IMR-90 (cell line): ENCODE measurements around the gene SIRPB1. TPM values are rescaled to one million over a fixed set of nuclear protein-coding genes. Genes with fewer than 3 reads are reported as not detected.

Experiments
- ATAC-seq: fragments of 200-7000 bp; cut with Tn5 transposase; 2 replicates; pipeline ENCODE4 v1.9.1; 2020; ENCODE audit warnings: low read depth, mild to moderate bottlenecking, moderate library complexity
- BruUV-seq: library from RNA; stranded (reverse); fragments of 400-500 nt; replicated peaks from 2 replicates; lab custom pipeline; 2021; lab: Mats Ljungman, UMichigan
- CTCF ChIA-PET: fragments of 300-600 bp; formaldehyde crosslinking; extraction: SDS; loops from one replicate; lab custom pipeline; 2021; ENCODE audit warnings: antibody characterized with exemption; lab: Yijun Ruan, JAX
- POLR2A ChIA-PET: fragments of 300-600 bp; sonication (Branson Sonifier 250); formaldehyde crosslinking; loops from one replicate; lab custom pipeline; 2022; ENCODE audit warnings: antibody characterized with exemption; ENCODE audit not compliant: unreplicated experiment; lab: Charles Lee
- DNase-seq: peaks from one replicate; pipeline ENCODE4 v3.0.0; 2013
- H2AFZ ChIP-seq: replicated peaks from 2 replicates; pipeline ENCODE3; 2013; ENCODE audit warnings: low read length, mild to moderate bottlenecking; ENCODE audit not compliant: poor library complexity
- H2AK5ac ChIP-seq: 2 replicates; pipeline ENCODE4 v1.6.1; 2013; ENCODE audit warnings: low read depth, low read length, inconsistent platforms
- H2AK9ac ChIP-seq: replicated peaks from 2 replicates; pipeline ENCODE3; 2013; ENCODE audit warnings: mild to moderate bottlenecking, low read depth, low read length, moderate library complexity; ENCODE audit not compliant: poor library complexity
- H2BK120ac ChIP-seq: 2 replicates; pipeline ENCODE4 v1.6.1; 2013; ENCODE audit warnings: low read depth, low read length, inconsistent platforms
- H2BK15ac ChIP-seq: 3 replicates; pipeline ENCODE4 v1.6.1; 2013; ENCODE audit warnings: low read depth, low read length, inconsistent platforms
- H2BK20ac ChIP-seq: 2 replicates; pipeline ENCODE4 v1.6.1; 2013; ENCODE audit warnings: low read depth, mild to moderate bottlenecking, inconsistent platforms, low read length, moderate library complexity
- H2BK5ac ChIP-seq: 2 replicates; pipeline ENCODE4 v1.6.1; 2013; ENCODE audit warnings: mild to moderate bottlenecking, low read depth, low read length, inconsistent platforms; ENCODE audit not compliant: poor library complexity, severe bottlenecking
- H3K14ac ChIP-seq: replicated peaks from 2 replicates; pipeline ENCODE4 v1.6.1; 2013; ENCODE audit warnings: low read depth, low read length, inconsistent platforms
- H3K18ac ChIP-seq: 2 replicates; pipeline ENCODE4 v1.6.1; 2013; ENCODE audit warnings: low read depth, low read length, control low read depth
- H3K23ac ChIP-seq: 2 replicates; pipeline ENCODE4 v1.6.1; 2013; ENCODE audit warnings: low read depth, low read length, inconsistent platforms
- H3K27ac ChIP-seq: 2 replicates; pipeline ENCODE4 v1.5.1; 2013; ENCODE audit warnings: mild to moderate bottlenecking, control low read depth, low read length; ENCODE audit not compliant: insufficient read depth
- H3K27me3 ChIP-seq: 2 replicates; pipeline ENCODE4 v1.6.1; 2013; ENCODE audit warnings: low read length; ENCODE audit not compliant: control insufficient read depth, insufficient read depth
- H3K36me3 ChIP-seq: 2 replicates; pipeline ENCODE4 v1.6.1; 2013; ENCODE audit warnings: low read length, mixed read lengths; ENCODE audit not compliant: control insufficient read depth, insufficient read depth
- H3K4ac ChIP-seq: 2 replicates; pipeline ENCODE4 v1.6.1; 2013; ENCODE audit warnings: low read depth, low read length, inconsistent platforms
- H3K4me1 ChIP-seq: 2 replicates; pipeline ENCODE4 v1.6.1; 2013; ENCODE audit warnings: low read length, mixed read lengths; ENCODE audit not compliant: control insufficient read depth, insufficient read depth
- H3K4me2 ChIP-seq: 2 replicates; pipeline ENCODE4 v1.6.1; 2013; ENCODE audit warnings: low read depth, mild to moderate bottlenecking, control low read depth, low read length, moderate library complexity
- H3K4me3 ChIP-seq: 2 replicates; pipeline ENCODE4 v1.5.1; 2013; ENCODE audit warnings: low read depth, mild to moderate bottlenecking, control low read depth, low read length, moderate library complexity; ENCODE audit not compliant: insufficient read depth
- H3K56ac ChIP-seq: 2 replicates; pipeline ENCODE4 v1.6.1; 2013; ENCODE audit warnings: low read length, inconsistent platforms; ENCODE audit not compliant: insufficient read depth; ENCODE audit errors: extremely low read depth
- H3K79me1 ChIP-seq, 2 experiments: 2 replicates each; pipeline ENCODE4 v1.6.1; 2013; ENCODE audit warnings: low read length in 2 of 2, inconsistent platforms in 1 of 2, low read depth in 1 of 2
- H3K9ac ChIP-seq: 2 replicates; pipeline ENCODE4 v1.6.1; 2013; ENCODE audit warnings: low read depth, low read length, control low read depth
- H3K9me1 ChIP-seq: 2 replicates; pipeline ENCODE4 v1.6.1; 2013; ENCODE audit warnings: low read length, inconsistent platforms; ENCODE audit not compliant: insufficient read depth
- H3K9me3 ChIP-seq: 2 replicates; pipeline ENCODE4 v1.6.1; 2013; ENCODE audit warnings: low read length; ENCODE audit not compliant: control insufficient read depth, insufficient read depth
- H4K20me1 ChIP-seq: 2 replicates; pipeline ENCODE4 v1.6.1; 2013; ENCODE audit warnings: low read length, inconsistent platforms; ENCODE audit not compliant: insufficient read depth
- H4K5ac ChIP-seq: 2 replicates; pipeline ENCODE4 v1.6.1; 2013; ENCODE audit warnings: mild to moderate bottlenecking, low read depth, low read length, control low read depth
- H4K8ac ChIP-seq, 2 experiments: 2 replicates each; pipeline ENCODE4 v1.6.1; 2013; ENCODE audit warnings: low read depth in 2 of 2, low read length in 2 of 2, control low read depth in 1 of 2, inconsistent platforms in 1 of 2
- H4K91ac ChIP-seq: 2 replicates; pipeline ENCODE4 v1.6.1; 2013; ENCODE audit warnings: low read depth, low read length, inconsistent platforms; ENCODE audit not compliant: insufficient read depth
- CHD1 ChIP-seq: IDR thresholded peaks from 2 replicates; pipeline ENCODE4 v1.6.1; 2012; ENCODE audit warnings: low read depth, low read length, improper control_type of control experiment
- CTCF ChIP-seq: conservative IDR thresholded peaks from 2 replicates; pipeline ENCODE4 v1.5.1; 2012; ENCODE audit warnings: mild to moderate bottlenecking, low read depth, low read length, improper control_type of control experiment
- MAFK ChIP-seq: IDR thresholded peaks from 2 replicates; pipeline ENCODE4 v1.6.1; 2012; ENCODE audit warnings: low read depth, low read length, improper control_type of control experiment
- MAZ ChIP-seq: IDR thresholded peaks from 2 replicates; pipeline ENCODE4 v1.6.1; 2012; ENCODE audit warnings: low read depth, mild to moderate bottlenecking, low read length, improper control_type of control experiment, moderate library complexity, borderline replicate concordance
- NFE2L2 ChIP-seq: fragments of 150-350 bp; IDR thresholded peaks from 2 replicates; pipeline ENCODE4 v1.6.1; 2016; ENCODE audit warnings: low read depth, mild to moderate bottlenecking, low read length
- POLR2A ChIP-seq: IDR thresholded peaks from 2 replicates; pipeline ENCODE4 v1.6.1; 2012; ENCODE audit warnings: mild to moderate bottlenecking, low read depth, low read length
- RAD21 ChIP-seq: IDR thresholded peaks from 2 replicates; pipeline ENCODE4 v1.6.1; 2012; ENCODE audit warnings: low read length, improper control_type of control experiment
- RFX5 ChIP-seq: IDR thresholded peaks from 2 replicates; pipeline ENCODE4 v1.8.0; 2012; ENCODE audit warnings: low read depth, mild to moderate bottlenecking, low read length, moderate library complexity
- WGBS, 2 experiments: methylation state at CpG; one replicate each; pipeline versions ENCODE4 v1.1.5 to v1.1.7; 2013; ENCODE audit warnings: missing lambda C conversion rate in 2 of 2; ENCODE audit not compliant: insufficient read length in 1 of 2; ENCODE audit errors: extremely low coverage in 2 of 2; 5-methylcytosine and 5-hydroxymethylcytosine counted together
- dilution Hi-C: fragments of 300-500 bp; cut with HindIII; formaldehyde crosslinking; loops from one replicate; pipeline ENCODE4 v1.14.3; 2018; ENCODE audit warnings: low sequenced_read_pairs; ENCODE audit not compliant: unreplicated experiment
- in situ Hi-C: fragments of 300-500 bp; cut with MboI; formaldehyde crosslinking; loops from 3 replicates; pipeline ENCODE4 v1.14.3; 2019; ENCODE audit warnings: low sequenced_read_pairs, inconsistent platforms, mixed read lengths
- intact Hi-C: fragments of 100-400 bp; cut with micrococcal nuclease; formaldehyde crosslinking; loops from 2 replicates; pipeline ENCODE4 v1.10.0; 2022
- polyA plus RNA-seq, 3 experiments: library from polyadenylated mRNA; depleted of rRNA; stranded (reverse); fragments of >200 nt; gene quantifications; 2 replicates each; pipeline ENCODE4 v1.2.3, GENCODE V29; 2012; ENCODE audit warnings: low replicate concordance in 1 of 3
- total RNA-seq: library from RNA; depleted of rRNA; stranded (reverse); fragments of >200 nt; gene quantifications from 2 replicates; pipeline ENCODE4 v1.2.3, GENCODE V29; 2012
- TF ChIP-seq, protein P1 (sequence below): fragments of 150-350 bp; IDR thresholded peaks from 2 replicates; pipeline ENCODE4 v1.6.1; 2017; ENCODE audit warnings: mild to moderate bottlenecking, antibody characterized with exemption, low read length, low read depth
- TF ChIP-seq, protein P2 (sequence below): fragments of 150-350 bp; IDR thresholded peaks from 2 replicates; pipeline ENCODE4 v1.6.1; 2016; ENCODE audit warnings: low read depth, mild to moderate bottlenecking, low read length, moderate library complexity, borderline replicate concordance

The SIRPB1 gene
- total and polyA plus RNA-seq, 2 of the 4 experiments (the other 2 are of a cell fraction), result 0.90 to 1.6 TPM

GRCh38 chr20:1667502-1668085 is 47.8 kb upstream of the SIRPB1 start (continued):
- no peak for TF ChIP-seq CTCF

GRCh38 chr20:1666802-1667201 is 47.0 kb upstream of the SIRPB1 start:
- Histone ChIP-seq H3K4me1 (no peaks in the 10 kb centered on the region), H3K4ac (no peak overlapping the region), H2AK9ac (no peak overlapping the region), H3K9me1 (no peaks in the 10 kb centered on the region), H4K20me1 (no peaks in the 10 kb centered on the region), H3K79me1 (no peaks in the 10 kb centered on the region), H3K4me2 (no peak overlapping the region), H2AFZ (no peak overlapping the region), H3K27me3 (peaks cover 4% of the 10 kb centered on the region; the same call in 1 of the 2 replicates), H2BK5ac (no peak overlapping the region), H3K56ac (no peak overlapping the region), H3K18ac (no peak overlapping the region), H2AK5ac (no peak overlapping the region), H2BK15ac (no peak overlapping the region), H3K9ac (no peak overlapping the region), H3K4me3 (no peak overlapping the region), H3K36me3 (no peaks in the 10 kb centered on the region), H3K14ac (no peak overlapping the region), H2BK20ac (no peak overlapping the region), H4K91ac (no peak overlapping the region), H4K5ac (no peak overlapping the region), H3K23ac (no peak overlapping the region), H4K8ac (no peak overlapping the region), H2BK120ac (no peak overlapping the region), H3K27ac (no peak overlapping the region), H3K9me3 (no peaks in the 10 kb centered on the region)
- BruUV-seq, result no TSS peak
- dilution Hi-C loops (no loop called here), in situ Hi-C loops (no loop called here), intact Hi-C loops (no loop called here)
- no CpG with 5 or more reads among the region's 5 CpGs for WGBS, 2 experiments
- ATAC-seq, result no peak
- POLR2A ChIA-PET, result no interaction called here
- no peak for DNase-seq
- CTCF ChIA-PET, result no interaction called here
- no peak for TF ChIP-seq POLR2A
- TF ChIP-seq RAD21, result no peak
- TF ChIP-seq, protein P1, sequence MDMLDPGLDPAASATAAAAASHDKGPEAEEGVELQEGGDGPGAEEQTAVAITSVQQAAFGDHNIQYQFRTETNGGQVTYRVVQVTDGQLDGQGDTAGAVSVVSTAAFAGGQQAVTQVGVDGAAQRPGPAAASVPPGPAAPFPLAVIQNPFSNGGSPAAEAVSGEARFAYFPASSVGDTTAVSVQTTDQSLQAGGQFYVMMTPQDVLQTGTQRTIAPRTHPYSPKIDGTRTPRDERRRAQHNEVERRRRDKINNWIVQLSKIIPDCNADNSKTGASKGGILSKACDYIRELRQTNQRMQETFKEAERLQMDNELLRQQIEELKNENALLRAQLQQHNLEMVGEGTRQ, result no peak
- TF ChIP-seq NFE2L2, result no peak
- TF ChIP-seq, protein P2, sequence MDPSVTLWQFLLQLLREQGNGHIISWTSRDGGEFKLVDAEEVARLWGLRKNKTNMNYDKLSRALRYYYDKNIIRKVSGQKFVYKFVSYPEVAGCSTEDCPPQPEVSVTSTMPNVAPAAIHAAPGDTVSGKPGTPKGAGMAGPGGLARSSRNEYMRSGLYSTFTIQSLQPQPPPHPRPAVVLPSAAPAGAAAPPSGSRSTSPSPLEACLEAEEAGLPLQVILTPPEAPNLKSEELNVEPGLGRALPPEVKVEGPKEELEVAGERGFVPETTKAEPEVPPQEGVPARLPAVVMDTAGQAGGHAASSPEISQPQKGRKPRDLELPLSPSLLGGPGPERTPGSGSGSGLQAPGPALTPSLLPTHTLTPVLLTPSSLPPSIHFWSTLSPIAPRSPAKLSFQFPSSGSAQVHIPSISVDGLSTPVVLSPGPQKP, result no peak
- TF ChIP-seq MAZ, result no peak
- no peak for TF ChIP-seq MAFK
- no peak for TF ChIP-seq CHD1
- no peak for TF ChIP-seq RFX5
- no peak for TF ChIP-seq CTCF
